Neural progenitor cell (in vitro differentiated cells): ENCODE results near the gene PDF. TPM values are rescaled to one million over a fixed set of nuclear protein-coding genes. Genes with fewer than 3 reads are reported as not detected.

Experiments
- DNase-seq: peaks from one replicate; pipeline ENCODE4 v3.0.0-alpha.2; 2016; ENCODE audit warnings: low spot score
- H2AFZ ChIP-seq: fragments of 200-600 bp; sonication (generic); replicated peaks from 2 replicates; pipeline ENCODE4 v1.6.1; 2016; ENCODE audit warnings: antibody characterized with exemption
- H3F3A ChIP-seq: fragments of 200-600 bp; sonication (generic); 2 replicates; pipeline ENCODE4 v1.6.1; 2016; ENCODE audit warnings: antibody characterized with exemption, low read depth
- H3K27ac ChIP-seq: fragments of 200-600 bp; sonication (generic); 2 replicates; pipeline ENCODE4 v1.5.1; 2016; ENCODE audit warnings: mild to moderate bottlenecking
- H3K27me3 ChIP-seq: fragments of 200-600 bp; sonication (generic); 2 replicates; pipeline ENCODE4 v1.6.1; 2016; ENCODE audit warnings: mild to moderate bottlenecking, moderate library complexity
- H3K36me3 ChIP-seq: fragments of 200-600 bp; sonication (generic); 2 replicates; pipeline ENCODE4 v1.5.1; 2016
- H3K4me1 ChIP-seq: fragments of 200-600 bp; sonication (generic); 2 replicates; pipeline ENCODE4 v1.6.1; 2016; ENCODE audit warnings: mixed run types
- H3K4me2 ChIP-seq: fragments of 200-600 bp; sonication (generic); 2 replicates; pipeline ENCODE4 v1.6.1; 2016
- H3K4me3 ChIP-seq: fragments of 200-600 bp; sonication (generic); 2 replicates; pipeline ENCODE4 v1.5.1; 2016
- H3K79me2 ChIP-seq: fragments of 200-600 bp; sonication (generic); 2 replicates; pipeline ENCODE4 v1.6.1; 2016; ENCODE audit warnings: low read depth
- H3K9ac ChIP-seq: fragments of 200-600 bp; sonication (generic); 2 replicates; pipeline ENCODE4 v1.6.1; 2016
- H3K9me3 ChIP-seq: fragments of 200-600 bp; sonication (generic); 2 replicates; pipeline ENCODE4 v1.5.1; 2016; ENCODE audit warnings: low read depth
- H4K20me1 ChIP-seq: fragments of 200-600 bp; sonication (generic); 2 replicates; pipeline ENCODE4 v1.6.1; 2016; ENCODE audit warnings: low read depth
- H3K27ac Mint-ChIP-seq: 3 replicates; pipeline ENCODE4 v1.8.0; 2021; ENCODE audit warnings: mixed read lengths
- H3K27me3 Mint-ChIP-seq: 2 replicates; pipeline ENCODE4 v1.8.0; 2022; ENCODE audit warnings: low read depth, mild to moderate bottlenecking, inconsistent platforms, moderate library complexity, mixed read lengths; ENCODE audit not compliant: insufficient read depth
- H3K36me3 Mint-ChIP-seq: 3 replicates; pipeline ENCODE4 v1.8.0; 2021; ENCODE audit warnings: mixed read lengths
- H3K4me1 Mint-ChIP-seq: 3 replicates; pipeline ENCODE4 v1.8.0; 2021; ENCODE audit warnings: mixed read lengths
- H3K4me3 Mint-ChIP-seq: 3 replicates; pipeline ENCODE4 v1.8.0; 2021; ENCODE audit warnings: mild to moderate bottlenecking, moderate library complexity, mixed read lengths
- H3K9me3 Mint-ChIP-seq: 3 replicates; pipeline ENCODE4 v1.8.0; 2020; ENCODE audit warnings: mixed read lengths
- EZH2 ChIP-seq: fragments of 200-600 bp; sonication (generic); IDR thresholded peaks from 2 replicates; pipeline ENCODE4 v1.6.1; 2017; ENCODE audit warnings: antibody characterized with exemption, mild to moderate bottlenecking, moderate library complexity
- EZH2phosphoT487 ChIP-seq: fragments of 200-600 bp; sonication (generic); IDR thresholded peaks from 2 replicates; pipeline ENCODE4 v1.6.1; 2017; ENCODE audit warnings: antibody characterized with exemption
- total RNA-seq: library from RNA; depleted of rRNA; stranded (reverse); fragments of >200 nt; gene quantifications from 2 replicates; pipeline ENCODE4 v1.2.3, GENCODE V29; 2015; ENCODE audit warnings: low replicate concordance
- TF ChIP-seq, protein P1 (sequence below): fragments of 200-600 bp; sonication (generic); IDR thresholded peaks from 2 replicates; pipeline ENCODE4 v1.5.1; 2017; ENCODE audit warnings: antibody characterized with exemption, mild to moderate bottlenecking

The PDF gene
- total RNA-seq, 1 donor from 2014 or later, result 12.9 TPM

DNA sequence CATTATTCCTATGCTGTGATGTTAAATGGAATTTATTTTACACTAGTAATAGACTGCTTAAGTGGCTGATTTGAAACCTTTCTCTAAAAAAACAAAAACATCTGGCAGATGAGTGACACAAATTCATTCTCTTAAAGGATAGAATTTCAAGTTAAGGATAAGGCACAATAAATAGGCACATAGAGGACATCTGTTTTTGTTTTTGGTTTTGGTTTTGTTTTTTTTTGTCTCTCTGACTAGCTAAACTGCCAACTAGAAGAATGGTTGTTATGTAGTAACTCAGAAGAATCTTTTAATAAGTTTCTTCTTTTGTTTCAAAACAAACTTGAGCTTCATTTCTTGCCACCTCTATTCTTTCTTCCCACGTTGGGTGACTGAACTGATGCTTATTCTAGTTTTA is 24.4 kb downstream of the PDF start:
- Mint-ChIP-seq H3K4me3 (no peak overlapping the region), H3K27ac (no peak overlapping the region), H3K27me3 (peaks cover 3% of the 10 kb centered on the region), H3K4me1 (peaks cover 9% of the 10 kb centered on the region), H3K9me3 (no peaks in the 10 kb centered on the region), H3K36me3 (peaks cover 5% of the 10 kb centered on the region)
- no peaks in the 10 kb centered on the region for H3K79me2 ChIP-seq
- no peaks in the 10 kb centered on the region for H3K4me1 ChIP-seq
- H3K36me3 ChIP-seq, result no peaks in the 10 kb centered on the region
- H3K27ac ChIP-seq, result no peak overlapping the region
- H4K20me1 ChIP-seq, result no peaks in the 10 kb centered on the region
- H3K9me3 ChIP-seq, result no peaks in the 10 kb centered on the region
- no peaks in the 10 kb centered on the region for H3K27me3 ChIP-seq
- H3K4me2 ChIP-seq, result no peak overlapping the region
- H3K9ac ChIP-seq, result no peak overlapping the region
- TF ChIP-seq EZH2 (no peak), EZH2phosphoT487 (no peak)
- TF ChIP-seq, protein P1, sequence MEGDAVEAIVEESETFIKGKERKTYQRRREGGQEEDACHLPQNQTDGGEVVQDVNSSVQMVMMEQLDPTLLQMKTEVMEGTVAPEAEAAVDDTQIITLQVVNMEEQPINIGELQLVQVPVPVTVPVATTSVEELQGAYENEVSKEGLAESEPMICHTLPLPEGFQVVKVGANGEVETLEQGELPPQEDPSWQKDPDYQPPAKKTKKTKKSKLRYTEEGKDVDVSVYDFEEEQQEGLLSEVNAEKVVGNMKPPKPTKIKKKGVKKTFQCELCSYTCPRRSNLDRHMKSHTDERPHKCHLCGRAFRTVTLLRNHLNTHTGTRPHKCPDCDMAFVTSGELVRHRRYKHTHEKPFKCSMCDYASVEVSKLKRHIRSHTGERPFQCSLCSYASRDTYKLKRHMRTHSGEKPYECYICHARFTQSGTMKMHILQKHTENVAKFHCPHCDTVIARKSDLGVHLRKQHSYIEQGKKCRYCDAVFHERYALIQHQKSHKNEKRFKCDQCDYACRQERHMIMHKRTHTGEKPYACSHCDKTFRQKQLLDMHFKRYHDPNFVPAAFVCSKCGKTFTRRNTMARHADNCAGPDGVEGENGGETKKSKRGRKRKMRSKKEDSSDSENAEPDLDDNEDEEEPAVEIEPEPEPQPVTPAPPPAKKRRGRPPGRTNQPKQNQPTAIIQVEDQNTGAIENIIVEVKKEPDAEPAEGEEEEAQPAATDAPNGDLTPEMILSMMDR, result no peak
- no peak overlapping the region for H3K4me3 ChIP-seq
- no peak for DNase-seq
- no peak overlapping the region for H2AFZ ChIP-seq
- peaks cover 26% of the 10 kb centered on the region for H3F3A ChIP-seq

GRCh38 chr16:69302301-69302700 is 28.1 kb downstream of the PDF start:
- Histone ChIP-seq H3K27ac (no peak overlapping the region), H3K36me3 (no peaks in the 10 kb centered on the region), H3F3A (peaks cover 4% of the 10 kb centered on the region), H2AFZ (no peak overlapping the region), H3K4me1 (no peaks in the 10 kb centered on the region), H3K9ac (no peak overlapping the region), H3K9me3 (no peaks in the 10 kb centered on the region), H3K4me2 (no peak overlapping the region), H3K4me3 (no peak overlapping the region), H3K79me2 (no peaks in the 10 kb centered on the region), H3K27me3 (no peaks in the 10 kb centered on the region), H4K20me1 (no peaks in the 10 kb centered on the region)
- Mint-ChIP-seq H3K4me1 (no peaks in the 10 kb centered on the region), H3K9me3 (no peaks in the 10 kb centered on the region), H3K36me3 (peaks cover 17% of the 10 kb centered on the region), H3K27ac (no peak overlapping the region), H3K27me3 (no peaks in the 10 kb centered on the region), H3K4me3 (no peak overlapping the region)
- DNase-seq, result no peak
- no peak for TF ChIP-seq EZH2phosphoT487
- no peak for TF ChIP-seq EZH2
- TF ChIP-seq, protein P1, result no peak

DNA sequence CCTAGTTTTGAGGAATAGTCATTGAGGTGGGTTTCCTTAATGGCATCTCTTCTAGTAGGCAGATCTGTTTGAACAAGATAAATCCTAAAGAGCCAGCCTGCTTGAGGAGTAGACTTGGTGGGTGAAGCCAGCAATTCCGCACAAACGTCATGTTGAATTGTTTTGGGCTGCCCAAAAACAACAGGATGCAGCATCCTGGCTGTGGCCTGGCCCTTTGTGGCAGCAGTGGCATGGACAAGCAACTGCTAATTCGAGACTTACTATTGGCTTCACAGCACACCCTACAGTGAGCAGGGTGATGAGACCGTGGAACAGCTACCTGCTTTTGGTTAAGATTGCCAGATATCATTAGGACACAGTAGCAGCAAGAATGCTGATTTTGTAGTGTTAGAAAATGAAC is 28.5 kb downstream of the PDF start:
- Histone ChIP-seq H3F3A (no peaks in the 10 kb centered on the region), H3K4me1 (no peaks in the 10 kb centered on the region), H3K27me3 (no peaks in the 10 kb centered on the region), H3K4me2 (no peak overlapping the region), H3K9me3 (no peaks in the 10 kb centered on the region), H3K9ac (no peak overlapping the region), H3K27ac (no peak overlapping the region), H3K4me3 (no peak overlapping the region), H3K79me2 (no peaks in the 10 kb centered on the region), H3K36me3 (no peaks in the 10 kb centered on the region), H4K20me1 (no peaks in the 10 kb centered on the region), H2AFZ (no peak overlapping the region)
- H3K27me3 Mint-ChIP-seq, result no peaks in the 10 kb centered on the region
- DNase-seq, result no peak
- no peaks in the 10 kb centered on the region for H3K9me3 Mint-ChIP-seq
- H3K4me3 Mint-ChIP-seq, result no peak overlapping the region
- H3K36me3 Mint-ChIP-seq, result peaks cover 17% of the 10 kb centered on the region
- no peak overlapping the region for H3K27ac Mint-ChIP-seq
- TF ChIP-seq EZH2 (no peak), EZH2phosphoT487 (no peak)
- TF ChIP-seq, protein P1, result no peak
- no peaks in the 10 kb centered on the region for H3K4me1 Mint-ChIP-seq

GRCh38 chr16:69301187-69301586 is 29.2 kb downstream of the PDF start:
- Histone ChIP-seq H3K36me3 (no peaks in the 10 kb centered on the region), H3K4me1 (no peaks in the 10 kb centered on the region), H3K4me2 (no peak overlapping the region), H3K27me3 (no peaks in the 10 kb centered on the region), H3K79me2 (no peaks in the 10 kb centered on the region), H3F3A (no peaks in the 10 kb centered on the region), H3K9ac (no peak overlapping the region), H3K9me3 (no peaks in the 10 kb centered on the region), H3K4me3 (no peak overlapping the region), H3K27ac (no peak overlapping the region), H4K20me1 (no peaks in the 10 kb centered on the region), H2AFZ (no peak overlapping the region)
- Mint-ChIP-seq H3K27me3 (no peaks in the 10 kb centered on the region), H3K36me3 (peaks cover 18% of the 10 kb centered on the region), H3K9me3 (no peaks in the 10 kb centered on the region), H3K27ac (no peak overlapping the region), H3K4me3 (no peak overlapping the region), H3K4me1 (no peaks in the 10 kb centered on the region)
- TF ChIP-seq EZH2phosphoT487 (no peak), EZH2 (no peak)
- TF ChIP-seq, protein P1, result no peak
- no peak for DNase-seq
